Epithelial cell of proximal tubule (primary cell): ENCODE data around the gene C1QTNF1. TPM values are rescaled to one million over a fixed set of nuclear protein-coding genes. Genes with fewer than 3 reads are reported as not detected.

ENCODE experiments used
- DNase-seq: peaks from one replicate; pipeline ENCODE4 v3.0.0-alpha.2; 2011; ENCODE audit warnings: low read depth
- H3K4me3 ChIP-seq: 2 replicates; pipeline ENCODE4 v1.5.1; 2011; ENCODE audit warnings: low read depth, mild to moderate bottlenecking, low read length
- total RNA-seq: library from RNA; depleted of rRNA; stranded (reverse); fragments of >200 nt; gene quantifications from 2 replicates; pipeline ENCODE4 v1.2.3, GENCODE V29; 2015
- TF ChIP-seq, protein P1 (sequence below): conservative IDR thresholded peaks from 2 replicates; pipeline ENCODE4 v1.5.1; 2012; ENCODE audit warnings: low read depth, mild to moderate bottlenecking, low read length

The C1QTNF1 gene
- total RNA-seq, 1 donor from 2014 or later = 2.1 TPM

DNA sequence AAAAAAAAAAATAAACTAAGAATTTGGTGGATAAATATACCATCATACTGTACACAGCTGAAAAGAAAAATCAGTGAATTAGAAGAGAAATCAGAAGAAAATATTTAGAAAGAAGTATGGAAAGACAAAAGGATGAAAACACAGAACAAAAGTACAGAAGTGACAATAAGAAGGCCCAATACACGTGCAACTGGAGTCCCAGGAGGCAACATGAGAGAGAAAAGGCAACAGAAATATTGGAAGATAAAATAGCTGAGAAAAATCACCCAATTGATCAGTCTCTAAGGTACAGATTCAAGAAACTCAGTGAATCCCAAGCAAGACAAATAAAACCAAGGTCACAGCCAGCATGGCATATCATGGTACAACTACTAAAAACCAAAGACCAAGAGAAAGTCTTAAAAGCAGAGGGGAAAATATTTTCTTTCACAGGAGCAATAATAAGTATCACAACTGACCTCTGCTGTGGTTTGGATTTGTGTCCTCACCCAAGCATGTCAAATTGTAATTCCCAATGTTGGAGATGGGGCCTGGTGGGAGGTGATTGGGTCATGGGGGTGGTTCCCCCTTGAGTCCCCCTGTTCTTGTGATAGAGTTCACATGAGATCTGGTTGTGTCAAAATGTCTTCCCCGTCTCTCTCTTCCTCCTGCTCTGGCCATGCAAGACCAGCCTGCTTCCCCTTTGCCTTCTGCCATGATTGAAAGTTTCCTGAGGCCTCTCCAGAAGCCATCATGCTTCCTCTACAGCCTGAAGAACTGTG is 30.4 kb downstream of the C1QTNF1 start:
- H3K4me3 ChIP-seq = no peak overlapping the region
- DNase-seq = no peak
- TF ChIP-seq, protein P1, sequence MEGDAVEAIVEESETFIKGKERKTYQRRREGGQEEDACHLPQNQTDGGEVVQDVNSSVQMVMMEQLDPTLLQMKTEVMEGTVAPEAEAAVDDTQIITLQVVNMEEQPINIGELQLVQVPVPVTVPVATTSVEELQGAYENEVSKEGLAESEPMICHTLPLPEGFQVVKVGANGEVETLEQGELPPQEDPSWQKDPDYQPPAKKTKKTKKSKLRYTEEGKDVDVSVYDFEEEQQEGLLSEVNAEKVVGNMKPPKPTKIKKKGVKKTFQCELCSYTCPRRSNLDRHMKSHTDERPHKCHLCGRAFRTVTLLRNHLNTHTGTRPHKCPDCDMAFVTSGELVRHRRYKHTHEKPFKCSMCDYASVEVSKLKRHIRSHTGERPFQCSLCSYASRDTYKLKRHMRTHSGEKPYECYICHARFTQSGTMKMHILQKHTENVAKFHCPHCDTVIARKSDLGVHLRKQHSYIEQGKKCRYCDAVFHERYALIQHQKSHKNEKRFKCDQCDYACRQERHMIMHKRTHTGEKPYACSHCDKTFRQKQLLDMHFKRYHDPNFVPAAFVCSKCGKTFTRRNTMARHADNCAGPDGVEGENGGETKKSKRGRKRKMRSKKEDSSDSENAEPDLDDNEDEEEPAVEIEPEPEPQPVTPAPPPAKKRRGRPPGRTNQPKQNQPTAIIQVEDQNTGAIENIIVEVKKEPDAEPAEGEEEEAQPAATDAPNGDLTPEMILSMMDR = no peak

DNA sequence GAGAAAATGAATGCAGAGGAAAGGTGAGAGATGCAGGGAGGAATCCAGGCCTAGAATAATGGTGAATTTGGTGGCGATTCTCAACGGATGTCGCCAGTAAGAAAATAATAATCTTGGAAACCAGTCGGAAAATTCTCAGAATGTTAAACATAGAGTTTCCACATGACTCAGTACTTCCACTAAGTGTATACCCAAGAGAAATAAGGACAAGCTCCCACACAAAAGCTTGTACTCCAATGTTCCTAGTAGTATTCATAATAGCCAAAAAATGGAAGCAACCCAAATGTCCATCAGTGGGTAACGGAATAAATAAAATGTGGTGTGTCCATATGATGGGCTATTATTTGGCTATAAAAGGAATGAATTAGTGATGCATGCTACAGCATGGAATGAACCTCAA is 31.2 kb downstream of the C1QTNF1 start:
- DNase-seq = no peak
- TF ChIP-seq, protein P1 = no peak
- H3K4me3 ChIP-seq = no peak overlapping the region

DNA sequence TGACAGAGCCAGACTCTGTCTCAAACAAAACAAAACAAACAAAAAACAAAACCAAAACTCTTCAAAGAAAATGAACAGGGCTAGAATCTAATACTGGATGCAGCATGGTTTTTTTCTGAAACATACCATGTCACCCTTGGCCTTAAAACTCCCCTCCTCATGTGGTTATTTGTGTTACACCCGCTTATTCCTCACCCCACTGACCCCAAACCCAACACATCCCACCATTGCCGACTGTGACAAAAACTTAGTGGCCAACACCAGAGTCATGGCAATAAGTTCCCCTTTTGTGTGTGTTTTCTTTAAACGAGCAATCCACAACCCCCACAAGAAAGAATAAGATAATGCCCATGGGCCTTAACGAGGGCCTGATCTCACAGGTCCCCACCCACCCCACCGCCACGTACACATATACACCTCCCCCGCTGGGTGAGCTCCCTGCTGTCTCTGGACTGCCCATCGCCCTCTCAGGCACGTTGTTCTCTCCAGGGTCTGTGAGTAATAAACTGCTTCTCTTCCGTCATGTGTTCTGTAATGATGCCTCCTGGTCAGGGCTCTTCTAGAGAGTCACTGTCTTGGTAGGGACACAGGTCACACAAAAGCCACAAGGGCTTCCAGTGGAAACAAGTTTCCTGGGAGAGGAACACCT is 33.9 kb downstream of the C1QTNF1 start:
- H3K4me3 ChIP-seq = no peak overlapping the region
- TF ChIP-seq, protein P1 = no peak
- DNase-seq = no peak

DNA sequence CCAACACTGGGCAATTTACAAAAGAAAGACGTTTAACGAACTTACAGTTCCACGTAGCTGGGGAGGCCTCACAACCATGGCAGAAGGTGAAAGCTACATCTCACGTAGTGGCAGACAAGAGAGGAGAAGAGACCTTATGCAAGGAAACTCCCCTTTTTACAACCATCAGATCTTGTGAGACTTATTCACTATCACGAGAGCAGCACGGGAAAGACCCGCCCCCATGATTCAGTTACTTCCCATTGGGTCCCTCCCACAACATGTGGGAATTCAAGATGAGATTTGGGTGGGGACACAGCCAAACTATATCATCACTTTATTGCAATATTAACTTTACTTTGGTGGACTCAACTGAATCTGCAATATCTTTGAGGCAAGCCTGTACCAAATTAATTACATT is 38.7 kb downstream of the C1QTNF1 start:
- no peak overlapping the region for H3K4me3 ChIP-seq
- DNase-seq = no peak
- TF ChIP-seq, protein P1 = no peak

DNA sequence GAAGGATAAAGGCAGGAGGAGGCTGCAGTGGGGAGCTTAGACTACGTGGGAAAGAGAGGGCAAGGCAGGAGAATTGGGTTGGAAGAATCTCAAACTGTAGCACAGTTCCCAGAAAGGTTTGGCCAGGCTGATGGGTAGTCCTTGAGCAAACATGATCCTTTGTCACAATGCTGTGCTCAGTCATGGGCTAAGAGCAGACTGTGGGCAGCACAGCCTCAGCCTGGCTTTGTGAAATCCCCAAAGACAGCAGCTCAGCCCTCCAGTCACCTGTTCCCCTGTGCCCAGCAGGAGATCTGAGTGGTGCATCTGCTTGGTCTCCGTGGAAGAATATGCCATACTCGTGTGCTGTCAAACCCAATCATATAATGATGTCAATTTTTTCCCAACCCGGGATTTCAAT is 40.1 kb downstream of the C1QTNF1 start:
- H3K4me3 ChIP-seq = no peak overlapping the region
- TF ChIP-seq, protein P1 = no peak
- DNase-seq = no peak

DNA sequence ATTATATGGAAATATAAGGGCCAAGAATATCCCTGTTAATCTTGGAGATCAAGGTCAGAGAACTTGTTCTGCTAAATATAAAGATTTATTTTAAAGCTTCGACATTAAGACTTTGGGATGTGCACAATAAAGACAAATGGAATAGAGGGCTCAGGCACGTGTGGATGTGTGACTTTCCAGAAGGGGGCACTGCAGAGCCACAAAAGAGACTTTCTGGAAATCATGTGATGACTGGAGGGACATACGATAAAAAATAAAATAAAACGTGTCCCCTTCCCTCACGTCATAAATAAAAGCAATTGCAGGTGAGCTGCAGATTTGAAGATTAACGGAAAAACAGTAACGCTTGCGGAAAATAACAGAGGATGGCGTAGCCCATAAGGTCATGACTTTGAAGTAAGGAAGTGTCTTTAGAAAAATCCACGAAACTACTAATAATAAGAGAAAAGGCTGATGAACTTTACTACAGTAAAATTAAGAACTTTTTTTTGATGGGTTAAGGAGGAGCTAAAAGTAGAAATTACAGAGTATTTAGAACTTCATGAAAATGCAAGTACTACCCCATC is 41.2 kb downstream of the C1QTNF1 start:
- TF ChIP-seq, protein P1 = peak; percentile 72
- no peak for DNase-seq
- H3K4me3 ChIP-seq = no peak overlapping the region

DNA sequence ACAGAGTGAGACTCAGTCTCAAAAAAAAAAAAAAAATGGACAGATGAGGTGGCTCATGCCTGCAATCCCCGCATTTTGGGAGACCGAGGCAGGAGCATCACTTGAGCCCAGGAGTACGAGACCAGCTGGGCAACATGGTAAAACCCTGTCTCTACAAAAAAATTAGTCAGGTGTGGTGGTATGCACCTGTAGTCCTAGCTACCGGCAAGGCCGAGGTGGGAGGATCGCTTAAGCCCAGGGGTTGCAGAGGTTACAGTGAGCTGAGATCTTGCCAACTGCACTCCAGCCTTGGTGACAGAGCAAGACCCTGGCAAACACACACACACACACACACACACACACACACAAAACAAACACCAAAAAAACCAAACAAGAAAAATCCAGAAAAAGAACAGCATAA is 43.0 kb downstream of the C1QTNF1 start:
- no peak overlapping the region for H3K4me3 ChIP-seq
- TF ChIP-seq, protein P1 = no peak
- no peak for DNase-seq
